HepG2 (cell line): ENCODE measurements around the gene S100G. TPM values are rescaled to one million over a fixed set of nuclear protein-coding genes. Genes with fewer than 3 reads are reported as not detected.
A peak's percentile ranks its signal among the peaks of the same experiment; 100 is the strongest.

Experiments
- ATAC-seq: fragments of 200-7000 bp; cut with Tn5 transposase; 3 replicates; pipeline ENCODE4 v1.9.1; 2020; ENCODE audit warnings: mild to moderate bottlenecking, moderate library complexity
- BruUV-seq: library from RNA; stranded (reverse); fragments of 400-500 nt; replicated peaks from 2 replicates; lab custom pipeline; 2021; lab: Mats Ljungman, UMichigan
- CTCF ChIA-PET: fragments of 300-600 bp; formaldehyde crosslinking; extraction: SDS; loops from one replicate; lab custom pipeline; 2021; ENCODE audit warnings: low total read pairs, inconsistent platforms, low intra/inter-chr PET ratio; lab: Yijun Ruan, JAX
- POLR2A ChIA-PET: fragments of 350-600 bp; sonication (Branson Sonifier 250); formaldehyde crosslinking; loops from one replicate; lab custom pipeline; 2020; ENCODE audit warnings: antibody characterized with exemption, inconsistent platforms; lab: Yijun Ruan, JAX
- DNase-seq: peaks from one replicate; pipeline ENCODE4 v3.0.0-alpha.2; 2015; ENCODE audit warnings: low spot score
- FAIRE-seq: peaks from 3 replicates; lab custom pipeline; 2011; peaks lifted over from hg19 to GRCh38; lab: Jason Lieb, UNC
- H2AFZ ChIP-seq: one replicate; pipeline ENCODE4 v1.6.1; 2011; ENCODE audit warnings: low read length, inconsistent platforms
- H3K27ac ChIP-seq: fragments of 300-600 bp; 3 replicates; pipeline ENCODE4 v1.8.0; 2011; ENCODE audit warnings: mixed run types, mild to moderate bottlenecking, mixed read lengths, low read length, inconsistent platforms; ENCODE audit not compliant: insufficient read depth; ENCODE audit errors: extremely low read length
- H3K27me3 ChIP-seq, 2 experiments: fragments of 200-600 bp in 1 of 2; 2 replicates in 1 of 2; 3 replicates in 1 of 2; pipeline versions ENCODE4 v1.6.0 to v1.8.0; 2011; ENCODE audit warnings: low read length in 2 of 2, mild to moderate bottlenecking in 2 of 2, moderate library complexity in 2 of 2, inconsistent platforms in 1 of 2; ENCODE audit not compliant: insufficient read depth in 2 of 2, control insufficient read depth in 1 of 2
- H3K36me3 ChIP-seq, 2 experiments: fragments of 200-600 bp in 1 of 2; replicated peaks in 1 of 2; 2 replicates in 1 of 2; 3 replicates in 1 of 2; pipeline versions ENCODE4 v1.5.1 to v1.8.0; 2011; ENCODE audit warnings: low read length in 2 of 2, inconsistent platforms in 1 of 2; ENCODE audit not compliant: insufficient read depth in 2 of 2, control insufficient read depth in 1 of 2
- H3K4me1 ChIP-seq: 2 replicates; pipeline ENCODE4 v1.5.1; 2012; ENCODE audit warnings: low read length, inconsistent platforms; ENCODE audit not compliant: insufficient read depth
- H3K4me2 ChIP-seq: 2 replicates; pipeline ENCODE4 v1.6.0; 2011; ENCODE audit warnings: low read depth, low read length, inconsistent platforms
- H3K4me3 ChIP-seq, 3 experiments: fragments of 200-600 bp in 1 of 3; sonication (generic), shearing (Covaris generic) in 1 of 3; replicated peaks in 1 of 3; 2 replicates each; pipeline ENCODE4 v1.5.1; 2011 to 2016; ENCODE audit warnings: low read length in 3 of 3, inconsistent platforms in 2 of 3, low read depth in 2 of 3, mild to moderate bottlenecking in 2 of 3, control low read depth in 1 of 3, mixed read lengths in 1 of 3; ENCODE audit not compliant: insufficient read depth in 1 of 3
- H3K79me2 ChIP-seq: one replicate; pipeline ENCODE4 v1.6.1; 2011; ENCODE audit warnings: low read length, inconsistent platforms; ENCODE audit not compliant: insufficient read depth
- H3K9ac ChIP-seq: 2 replicates; pipeline ENCODE4 v1.6.0; 2011; ENCODE audit warnings: mild to moderate bottlenecking, low read depth, low read length, inconsistent platforms; ENCODE audit not compliant: insufficient read depth
- H3K9me3 ChIP-seq: 2 replicates; pipeline ENCODE4 v1.5.1; 2012; ENCODE audit warnings: mild to moderate bottlenecking, low read length
- H4K20me1 ChIP-seq: 2 replicates; pipeline ENCODE4 v1.6.0; 2011; ENCODE audit warnings: inconsistent platforms, mild to moderate bottlenecking, low read length, moderate library complexity; ENCODE audit not compliant: insufficient read depth
- BCL6 ChIP-seq: IDR thresholded peaks from 2 replicates; pipeline ENCODE4 v1.6.1; 2016; ENCODE audit warnings: missing genetic modification reagents, missing compliant biosample characterization
- HNF4G ChIP-seq, 2 experiments: sonication (generic) in 1 of 2; formaldehyde crosslinking in 1 of 2; IDR thresholded peaks; 2 replicates each; pipeline versions ENCODE4 v1.4.0 to v1.6.1; 2011 to 2020; ENCODE audit warnings: borderline replicate concordance in 2 of 2, low read depth in 2 of 2, mild to moderate bottlenecking in 2 of 2, low read length in 1 of 2, missing genetic modification reagents in 1 of 2, moderate library complexity in 1 of 2
- KLF15 ChIP-seq: sonication (generic); formaldehyde crosslinking; IDR thresholded peaks from 2 replicates; pipeline ENCODE4 v1.8.1; 2023; ENCODE audit warnings: borderline replicate concordance, mild to moderate bottlenecking, inconsistent platforms, missing genetic modification reagents, mixed read lengths
- MEIS2 ChIP-seq: sonication (generic); formaldehyde crosslinking; IDR thresholded peaks from 2 replicates; pipeline ENCODE4 v1.9.0; 2021; ENCODE audit warnings: mild to moderate bottlenecking, missing genetic modification reagents
- PAX8 ChIP-seq: sonication (generic); formaldehyde crosslinking; IDR thresholded peaks from 2 replicates; pipeline ENCODE4 v1.8.0; 2022; ENCODE audit warnings: mild to moderate bottlenecking, missing genetic modification reagents, borderline replicate concordance
- POGZ ChIP-seq: sonication (generic); formaldehyde crosslinking; IDR thresholded peaks from 2 replicates; pipeline ENCODE4 v1.4.0; 2020; ENCODE audit warnings: mild to moderate bottlenecking, missing genetic modification reagents
- TGIF2 ChIP-seq: IDR thresholded peaks from 2 replicates; pipeline ENCODE4 v1.6.1; 2016; ENCODE audit warnings: control low read depth, missing compliant biosample characterization
- ZBTB7B ChIP-seq: sonication (generic); formaldehyde crosslinking; IDR thresholded peaks from 2 replicates; pipeline ENCODE4 v1.4.0; 2020; ENCODE audit warnings: missing genetic modification reagents
- ZNF282 ChIP-seq: fragments of 450-650 bp; IDR thresholded peaks from 2 replicates; pipeline ENCODE4 v1.6.1; 2018; ENCODE audit not compliant: partially characterized antibody
- ZNF430 ChIP-seq: sonication (generic); formaldehyde crosslinking; IDR thresholded peaks from 2 replicates; pipeline ENCODE4 v1.9.0; 2021; ENCODE audit warnings: mild to moderate bottlenecking, missing genetic modification reagents
- WGBS: methylation state at CpG from one replicate; pipeline ENCODE4 v1.1.6; 2017; ENCODE audit warnings: low lambda C conversion rate; 5-methylcytosine and 5-hydroxymethylcytosine counted together
- in situ Hi-C: cut with HindIII; loops from 2 replicates; pipeline ENCODE4 v1.10.0; 2017; ENCODE audit warnings: low pct_unique_long_range_greater_than_20kb; ENCODE audit not compliant: extremely low pct_ligation_motif_present
- intact Hi-C: fragments of 100-400 bp; cut with micrococcal nuclease; formaldehyde crosslinking; loops from one replicate; pipeline ENCODE4 v1.10.0; 2022; ENCODE audit not compliant: unreplicated experiment
- polyA plus RNA-seq, 8 experiments: library from polyadenylated mRNA; depleted of rRNA in 3 of 8; stranded (reverse) in 7 of 8; unstranded in 1 of 8; fragments of >200 nt; fragmentation: Illumina TruSeq in 4 of 8; extraction: Trizol in 4 of 8; gene quantifications; 2 replicates each; pipeline versions ENCODE4 v1.2.1 to v1.2.3, GENCODE V29; 2011 to 2016; ENCODE audit warnings: low read depth in 4 of 8, missing spikeins in 1 of 8, mixed read lengths in 1 of 8; ENCODE audit not compliant: insufficient read depth in 1 of 8
- total RNA-seq, 5 experiments: library from RNA; depleted of rRNA; stranded (reverse); fragments of >200 nt; fragmentation: Illumina TruSeq; extraction: Trizol; gene quantifications; 2 replicates each; pipeline ENCODE4 v1.2.3, GENCODE V29; 2016; ENCODE audit warnings: low read depth in 1 of 5
- TF ChIP-seq, protein P1 (sequence below): sonication (generic); formaldehyde crosslinking; IDR thresholded peaks from 2 replicates; pipeline ENCODE4 v1.8.1; 2023; ENCODE audit warnings: missing genetic modification reagents, inconsistent platforms, borderline replicate concordance
- TF ChIP-seq, protein P2 (sequence below): sonication (generic); formaldehyde crosslinking; IDR thresholded peaks from 2 replicates; pipeline ENCODE4 v1.4.0; 2020; ENCODE audit warnings: missing genetic modification reagents
- TF ChIP-seq, protein P3 (sequence below): sonication (generic); formaldehyde crosslinking; IDR thresholded peaks from 2 replicates; pipeline ENCODE4 v1.8.0; 2022; ENCODE audit warnings: mild to moderate bottlenecking, missing genetic modification reagents; ENCODE audit not compliant: insufficient replicate concordance
- TF ChIP-seq, protein P4 (sequence below): sonication (generic); formaldehyde crosslinking; conservative IDR thresholded peaks from 2 replicates; pipeline ENCODE4 v1.4.0; 2020; ENCODE audit warnings: mild to moderate bottlenecking, missing genetic modification reagents, moderate library complexity

S100G gene
- total and polyA plus RNA-seq, 2 of the 13 experiments (the other 11 are each of a cell fraction or from before 2014, with no cell fraction given), result not detected

DNA sequence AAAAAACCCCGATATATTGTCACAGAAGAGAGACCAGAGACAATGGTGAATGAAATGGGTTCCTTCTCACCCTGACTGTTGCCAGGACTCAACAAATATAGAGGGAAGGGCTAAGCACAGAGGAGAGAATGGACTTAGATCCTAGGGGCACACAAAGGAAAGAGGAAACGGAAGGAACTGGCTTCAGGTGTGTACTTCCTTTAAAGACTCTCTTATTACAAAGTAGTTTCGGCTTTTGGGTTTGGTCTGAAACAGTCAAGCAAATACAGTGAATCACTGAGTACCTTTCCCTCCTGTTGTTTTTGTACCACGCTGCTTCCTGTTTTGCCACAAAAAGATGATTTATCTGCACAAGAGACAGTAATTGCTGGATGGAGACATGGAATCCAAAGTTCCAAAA is 46.1 kb upstream of the S100G start:
- POLR2A ChIA-PET, result no interaction called here
- 52% methylated on average over 4 of the region's 4 CpGs for WGBS
- CTCF ChIA-PET, result no interaction called here
- intact Hi-C loops, result no loop called here
- H3K9me3 ChIP-seq, result no peaks in the 10 kb centered on the region
- DNase-seq (peak; percentile 38), ATAC-seq (peak; percentile 62), FAIRE-seq (no peak)
- no peak overlapping the region for H2AFZ ChIP-seq
- no TSS peak for BruUV-seq
- H3K4me1 ChIP-seq, result peaks cover 21% of the 10 kb centered on the region
- no peaks in the 10 kb centered on the region for H3K79me2 ChIP-seq
- H3K27me3 ChIP-seq, result no peaks in the 10 kb centered on the region
- peak overlapping the region; percentile 32 for H3K4me2 ChIP-seq
- in situ Hi-C loops, result no loop called here
- no peak overlapping the region for H3K4me3 ChIP-seq
- no peaks in the 10 kb centered on the region; a peak in 2 of 5 replicates for H3K36me3 ChIP-seq
- H3K27ac ChIP-seq, result peak overlapping the region; percentile 50
- H4K20me1 ChIP-seq, result no peaks in the 10 kb centered on the region
- no peak overlapping the region for H3K9ac ChIP-seq
- TF ChIP-seq, protein P1, sequence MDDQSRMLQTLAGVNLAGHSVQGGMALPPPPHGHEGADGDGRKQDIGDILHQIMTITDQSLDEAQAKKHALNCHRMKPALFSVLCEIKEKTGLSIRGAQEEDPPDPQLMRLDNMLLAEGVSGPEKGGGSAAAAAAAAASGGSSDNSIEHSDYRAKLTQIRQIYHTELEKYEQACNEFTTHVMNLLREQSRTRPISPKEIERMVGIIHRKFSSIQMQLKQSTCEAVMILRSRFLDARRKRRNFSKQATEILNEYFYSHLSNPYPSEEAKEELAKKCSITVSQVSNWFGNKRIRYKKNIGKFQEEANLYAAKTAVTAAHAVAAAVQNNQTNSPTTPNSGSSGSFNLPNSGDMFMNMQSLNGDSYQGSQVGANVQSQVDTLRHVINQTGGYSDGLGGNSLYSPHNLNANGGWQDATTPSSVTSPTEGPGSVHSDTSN (CRISPR knock-in tag), result no peak
- TF ChIP-seq, protein P2, sequence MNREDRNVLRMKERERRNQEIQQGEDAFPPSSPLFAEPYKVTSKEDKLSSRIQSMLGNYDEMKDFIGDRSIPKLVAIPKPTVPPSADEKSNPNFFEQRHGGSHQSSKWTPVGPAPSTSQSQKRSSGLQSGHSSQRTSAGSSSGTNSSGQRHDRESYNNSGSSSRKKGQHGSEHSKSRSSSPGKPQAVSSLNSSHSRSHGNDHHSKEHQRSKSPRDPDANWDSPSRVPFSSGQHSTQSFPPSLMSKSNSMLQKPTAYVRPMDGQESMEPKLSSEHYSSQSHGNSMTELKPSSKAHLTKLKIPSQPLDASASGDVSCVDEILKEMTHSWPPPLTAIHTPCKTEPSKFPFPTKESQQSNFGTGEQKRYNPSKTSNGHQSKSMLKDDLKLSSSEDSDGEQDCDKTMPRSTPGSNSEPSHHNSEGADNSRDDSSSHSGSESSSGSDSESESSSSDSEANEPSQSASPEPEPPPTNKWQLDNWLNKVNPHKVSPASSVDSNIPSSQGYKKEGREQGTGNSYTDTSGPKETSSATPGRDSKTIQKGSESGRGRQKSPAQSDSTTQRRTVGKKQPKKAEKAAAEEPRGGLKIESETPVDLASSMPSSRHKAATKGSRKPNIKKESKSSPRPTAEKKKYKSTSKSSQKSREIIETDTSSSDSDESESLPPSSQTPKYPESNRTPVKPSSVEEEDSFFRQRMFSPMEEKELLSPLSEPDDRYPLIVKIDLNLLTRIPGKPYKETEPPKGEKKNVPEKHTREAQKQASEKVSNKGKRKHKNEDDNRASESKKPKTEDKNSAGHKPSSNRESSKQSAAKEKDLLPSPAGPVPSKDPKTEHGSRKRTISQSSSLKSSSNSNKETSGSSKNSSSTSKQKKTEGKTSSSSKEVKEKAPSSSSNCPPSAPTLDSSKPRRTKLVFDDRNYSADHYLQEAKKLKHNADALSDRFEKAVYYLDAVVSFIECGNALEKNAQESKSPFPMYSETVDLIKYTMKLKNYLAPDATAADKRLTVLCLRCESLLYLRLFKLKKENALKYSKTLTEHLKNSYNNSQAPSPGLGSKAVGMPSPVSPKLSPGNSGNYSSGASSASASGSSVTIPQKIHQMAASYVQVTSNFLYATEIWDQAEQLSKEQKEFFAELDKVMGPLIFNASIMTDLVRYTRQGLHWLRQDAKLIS (CRISPR knock-in tag), result no peak
- TF ChIP-seq, protein P3, sequence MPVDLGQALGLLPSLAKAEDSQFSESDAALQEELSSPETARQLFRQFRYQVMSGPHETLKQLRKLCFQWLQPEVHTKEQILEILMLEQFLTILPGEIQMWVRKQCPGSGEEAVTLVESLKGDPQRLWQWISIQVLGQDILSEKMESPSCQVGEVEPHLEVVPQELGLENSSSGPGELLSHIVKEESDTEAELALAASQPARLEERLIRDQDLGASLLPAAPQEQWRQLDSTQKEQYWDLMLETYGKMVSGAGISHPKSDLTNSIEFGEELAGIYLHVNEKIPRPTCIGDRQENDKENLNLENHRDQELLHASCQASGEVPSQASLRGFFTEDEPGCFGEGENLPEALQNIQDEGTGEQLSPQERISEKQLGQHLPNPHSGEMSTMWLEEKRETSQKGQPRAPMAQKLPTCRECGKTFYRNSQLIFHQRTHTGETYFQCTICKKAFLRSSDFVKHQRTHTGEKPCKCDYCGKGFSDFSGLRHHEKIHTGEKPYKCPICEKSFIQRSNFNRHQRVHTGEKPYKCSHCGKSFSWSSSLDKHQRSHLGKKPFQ (CRISPR knock-in tag), result no peak
- TF ChIP-seq KLF15 (CRISPR knock-in tag) (no peak), BCL6 (CRISPR knock-in tag) (no peak), PAX8 (CRISPR knock-in tag) (no peak), ZNF430 (CRISPR knock-in tag) (no peak), ZNF282 (no peak), ZBTB7B (no peak), POGZ (no peak), MEIS2 (CRISPR knock-in tag) (no peak), TGIF2 (no peak), HNF4G (IDR thresholded peaks at IDR 0.05; ENCODE audit: borderline replicate concordance, low read depth, low read length) (0 out of 2 replicates have a peak, but pooled peaks have one; percentile 21), HNF4G (CRISPR knock-in tag; IDR thresholded peaks at IDR 0.05; ENCODE audit: borderline replicate concordance, low read depth) (no peak)
- TF ChIP-seq, protein P4, sequence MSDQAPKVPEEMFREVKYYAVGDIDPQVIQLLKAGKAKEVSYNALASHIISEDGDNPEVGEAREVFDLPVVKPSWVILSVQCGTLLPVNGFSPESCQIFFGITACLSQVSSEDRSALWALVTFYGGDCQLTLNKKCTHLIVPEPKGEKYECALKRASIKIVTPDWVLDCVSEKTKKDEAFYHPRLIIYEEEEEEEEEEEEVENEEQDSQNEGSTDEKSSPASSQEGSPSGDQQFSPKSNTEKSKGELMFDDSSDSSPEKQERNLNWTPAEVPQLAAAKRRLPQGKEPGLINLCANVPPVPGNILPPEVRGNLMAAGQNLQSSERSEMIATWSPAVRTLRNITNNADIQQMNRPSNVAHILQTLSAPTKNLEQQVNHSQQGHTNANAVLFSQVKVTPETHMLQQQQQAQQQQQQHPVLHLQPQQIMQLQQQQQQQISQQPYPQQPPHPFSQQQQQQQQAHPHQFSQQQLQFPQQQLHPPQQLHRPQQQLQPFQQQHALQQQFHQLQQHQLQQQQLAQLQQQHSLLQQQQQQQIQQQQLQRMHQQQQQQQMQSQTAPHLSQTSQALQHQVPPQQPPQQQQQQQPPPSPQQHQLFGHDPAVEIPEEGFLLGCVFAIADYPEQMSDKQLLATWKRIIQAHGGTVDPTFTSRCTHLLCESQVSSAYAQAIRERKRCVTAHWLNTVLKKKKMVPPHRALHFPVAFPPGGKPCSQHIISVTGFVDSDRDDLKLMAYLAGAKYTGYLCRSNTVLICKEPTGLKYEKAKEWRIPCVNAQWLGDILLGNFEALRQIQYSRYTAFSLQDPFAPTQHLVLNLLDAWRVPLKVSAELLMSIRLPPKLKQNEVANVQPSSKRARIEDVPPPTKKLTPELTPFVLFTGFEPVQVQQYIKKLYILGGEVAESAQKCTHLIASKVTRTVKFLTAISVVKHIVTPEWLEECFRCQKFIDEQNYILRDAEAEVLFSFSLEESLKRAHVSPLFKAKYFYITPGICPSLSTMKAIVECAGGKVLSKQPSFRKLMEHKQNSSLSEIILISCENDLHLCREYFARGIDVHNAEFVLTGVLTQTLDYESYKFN (CRISPR knock-in tag), result peak; percentile 70
